Right atrium auricular region (tissue), 2 donors: ENCODE results near the gene ITGB6. TPM values are rescaled to one million over a fixed set of nuclear protein-coding genes. Genes with fewer than 3 reads are reported as not detected.

ENCODE experiments used
- DNase-seq: peaks from one replicate; pipeline ENCODE4 v3.0.0-alpha.2; 2019; ENCODE audit warnings: low spot score
- H3K27ac ChIP-seq, 2 donors: fragments of 200-600 bp; sonication (generic); 1 replicate in 1 of 2; 2 replicates in 1 of 2; pipeline ENCODE4 v1.5.1; 2016 to 2019
- H3K27me3 ChIP-seq, 2 donors: fragments of 200-600 bp; sonication (generic); one replicate each; pipeline versions ENCODE4 v1.5.1 to v1.6.0; 2017 to 2019
- H3K36me3 ChIP-seq: fragments of 200-600 bp; sonication (generic); one replicate; pipeline ENCODE4 v1.5.1; 2016
- H3K4me1 ChIP-seq, 2 donors: fragments of 200-600 bp; sonication (generic); one replicate each; pipeline versions ENCODE4 v1.5.1 to v1.6.0; 2017 to 2019
- H3K4me3 ChIP-seq, 2 donors: fragments of 200-600 bp; sonication (generic); 1 replicate in 1 of 2; 2 replicates in 1 of 2; pipeline ENCODE4 v1.5.1; 2017 to 2019; ENCODE audit warnings: mild to moderate bottlenecking in 1 of 2, moderate library complexity in 1 of 2
- H3K9me3 ChIP-seq, 2 donors: fragments of 200-600 bp; sonication (generic); one replicate each; pipeline ENCODE4 v1.5.1; 2019
- total RNA-seq, 2 donors: library from RNA; depleted of rRNA; stranded (reverse); fragments of >200 nt; gene quantifications; one replicate each; pipeline ENCODE4 v1.1.0, GENCODE V29; 2016
- TF ChIP-seq, protein P1 (sequence below), 2 donors: fragments of 200-600 bp; sonication (generic); IDR thresholded peaks; one replicate each; pipeline ENCODE4 v1.5.1; 2019; ENCODE audit warnings: antibody characterized with exemption in 2 of 2

ITGB6 gene
- total RNA-seq, 2 donors from 2014 or later = 0.20 to 0.30 TPM

DNA sequence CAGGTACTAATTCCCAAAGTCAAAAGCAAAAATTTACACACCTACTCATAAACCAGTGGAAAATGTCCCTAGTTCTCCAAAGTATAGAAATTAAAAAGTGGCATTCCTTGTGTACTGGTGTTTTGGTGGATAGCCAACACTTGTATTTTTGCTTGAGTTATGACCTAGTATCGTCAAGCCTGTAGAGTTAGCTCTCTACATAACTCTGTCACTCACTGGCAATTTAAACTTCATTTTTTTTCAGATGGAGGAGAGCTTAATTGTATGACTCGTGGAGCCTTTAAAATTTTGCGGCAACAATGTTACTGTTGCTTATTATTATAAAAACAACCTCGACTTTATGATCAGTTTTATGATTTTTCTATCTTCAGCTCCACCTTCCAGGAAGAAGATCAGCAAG, 58.7 kb downstream of the ITGB6 start:
- Histone ChIP-seq H3K4me1 (peaks cover 0 to 3% of the 10 kb centered on the region in 2 donors), H3K27me3 (no peaks in the 10 kb centered on the region), H3K27ac (no peak overlapping the region)

DNA sequence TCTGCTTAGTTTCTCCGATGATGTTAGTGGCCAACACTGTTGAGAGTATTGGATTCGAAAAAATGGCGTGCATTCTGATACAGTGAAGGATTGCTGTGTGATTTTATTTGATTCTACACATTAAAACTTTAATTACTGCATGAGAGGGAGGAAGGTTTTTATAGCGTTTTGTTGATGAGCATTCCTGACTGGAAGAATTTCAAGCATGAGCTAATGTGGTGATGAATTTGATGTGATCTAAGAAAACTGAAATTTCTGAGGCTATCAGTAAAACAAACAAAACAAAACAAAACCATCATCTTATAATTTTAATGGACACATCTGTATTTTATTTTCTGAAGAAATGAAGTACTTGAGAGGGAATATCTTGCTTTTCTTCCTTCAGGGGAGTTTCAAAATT, 59.6 kb downstream of the ITGB6 start:
- H3K4me3 ChIP-seq = no peak overlapping the region
- H3K9me3 ChIP-seq = no peaks in the 10 kb centered on the region
- DNase-seq = no peak
- H3K27me3 ChIP-seq = no peaks in the 10 kb centered on the region
- H3K36me3 ChIP-seq = no peaks in the 10 kb centered on the region
- H3K4me1 ChIP-seq = peaks cover 0 to 3% of the 10 kb centered on the region in 2 donors
- TF ChIP-seq, protein P1, sequence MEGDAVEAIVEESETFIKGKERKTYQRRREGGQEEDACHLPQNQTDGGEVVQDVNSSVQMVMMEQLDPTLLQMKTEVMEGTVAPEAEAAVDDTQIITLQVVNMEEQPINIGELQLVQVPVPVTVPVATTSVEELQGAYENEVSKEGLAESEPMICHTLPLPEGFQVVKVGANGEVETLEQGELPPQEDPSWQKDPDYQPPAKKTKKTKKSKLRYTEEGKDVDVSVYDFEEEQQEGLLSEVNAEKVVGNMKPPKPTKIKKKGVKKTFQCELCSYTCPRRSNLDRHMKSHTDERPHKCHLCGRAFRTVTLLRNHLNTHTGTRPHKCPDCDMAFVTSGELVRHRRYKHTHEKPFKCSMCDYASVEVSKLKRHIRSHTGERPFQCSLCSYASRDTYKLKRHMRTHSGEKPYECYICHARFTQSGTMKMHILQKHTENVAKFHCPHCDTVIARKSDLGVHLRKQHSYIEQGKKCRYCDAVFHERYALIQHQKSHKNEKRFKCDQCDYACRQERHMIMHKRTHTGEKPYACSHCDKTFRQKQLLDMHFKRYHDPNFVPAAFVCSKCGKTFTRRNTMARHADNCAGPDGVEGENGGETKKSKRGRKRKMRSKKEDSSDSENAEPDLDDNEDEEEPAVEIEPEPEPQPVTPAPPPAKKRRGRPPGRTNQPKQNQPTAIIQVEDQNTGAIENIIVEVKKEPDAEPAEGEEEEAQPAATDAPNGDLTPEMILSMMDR (IDR thresholded peaks at IDR 0.05) = no peak
- no peak overlapping the region for H3K27ac ChIP-seq

More for the DNA sequence above, 58.7 kb downstream of the ITGB6 start:
- TF ChIP-seq, protein P1 (IDR thresholded peaks at IDR 0.05) = no peak
- Histone ChIP-seq H3K36me3 (no peaks in the 10 kb centered on the region), H3K4me3 (no peak overlapping the region), H3K9me3 (no peaks in the 10 kb centered on the region)
- no peak for DNase-seq

DNA sequence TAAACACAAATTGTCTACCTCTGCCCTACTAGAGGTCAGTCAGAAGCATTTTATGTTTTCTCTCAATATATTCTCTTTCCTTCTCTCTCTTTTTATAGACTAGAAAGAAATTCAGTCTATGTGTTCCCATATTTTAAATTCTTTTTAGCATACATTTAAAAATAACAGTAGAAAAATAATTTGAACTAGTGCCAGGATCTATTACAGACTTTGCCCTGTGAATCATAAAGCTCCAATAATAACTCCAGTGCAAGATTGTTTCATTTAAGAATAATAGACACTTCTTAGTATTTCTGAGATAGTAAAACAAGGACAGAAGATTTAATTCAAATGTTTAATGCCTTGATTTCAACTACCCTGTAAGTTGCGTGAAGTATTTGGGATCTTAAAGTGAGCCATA, 60.1 kb downstream of the ITGB6 start:
- Histone ChIP-seq H3K27me3 (no peaks in the 10 kb centered on the region), H3K27ac (no peak overlapping the region), H3K36me3 (no peaks in the 10 kb centered on the region), H3K9me3 (no peaks in the 10 kb centered on the region), H3K4me1 (peaks cover 0 to 3% of the 10 kb centered on the region in 2 donors), H3K4me3 (no peak overlapping the region)
- DNase-seq = no peak
- TF ChIP-seq, protein P1 (IDR thresholded peaks at IDR 0.05) = no peak

DNA sequence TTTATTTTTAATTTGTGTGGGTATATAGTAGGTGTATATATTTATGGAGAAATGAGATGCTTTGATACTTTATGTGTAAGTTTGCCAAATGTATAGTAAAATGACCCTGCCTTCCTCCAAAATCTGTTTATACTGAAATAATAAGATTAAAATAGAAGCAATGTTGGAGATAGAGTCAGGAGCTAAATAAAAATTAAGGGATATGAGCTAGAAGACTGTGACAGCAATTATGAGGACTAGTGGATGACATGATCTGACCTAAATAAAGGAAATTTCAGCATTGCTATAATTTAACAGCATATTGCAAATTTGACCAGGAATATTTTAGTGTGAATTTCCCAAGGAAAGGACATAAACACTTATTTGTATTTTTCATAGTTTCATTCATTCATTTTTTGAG, 60.7 kb downstream of the ITGB6 start:
- Histone ChIP-seq H3K27ac (no peak overlapping the region), H3K36me3 (no peaks in the 10 kb centered on the region), H3K4me1 (peaks cover 0 to 3% of the 10 kb centered on the region in 2 donors), H3K4me3 (no peak overlapping the region), H3K27me3 (no peaks in the 10 kb centered on the region), H3K9me3 (no peaks in the 10 kb centered on the region)
- TF ChIP-seq, protein P1 (IDR thresholded peaks at IDR 0.05) = no peak
- DNase-seq = no peak

DNA sequence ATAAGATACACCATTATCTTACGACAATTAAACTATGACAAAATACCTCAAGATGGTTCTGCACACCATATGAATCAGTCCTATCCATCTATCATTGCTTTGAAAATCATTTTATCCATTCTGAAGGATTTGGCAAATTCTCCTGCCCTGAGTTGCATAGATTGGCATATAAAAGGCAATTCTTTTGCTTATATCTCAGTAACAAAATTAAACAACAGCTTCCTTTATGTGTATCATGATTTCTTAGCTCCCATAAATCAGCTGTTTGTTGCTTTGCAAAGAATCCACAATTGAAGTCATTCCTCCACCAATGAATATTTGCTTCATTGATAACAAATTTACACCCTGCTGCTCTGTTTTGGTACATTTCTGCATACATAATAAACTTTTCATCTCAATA, 61.7 kb downstream of the ITGB6 start:
- Histone ChIP-seq H3K36me3 (no peaks in the 10 kb centered on the region), H3K4me1 (peaks cover 0 to 3% of the 10 kb centered on the region in 2 donors), H3K4me3 (no peak overlapping the region), H3K27me3 (no peaks in the 10 kb centered on the region), H3K9me3 (no peaks in the 10 kb centered on the region), H3K27ac (no peak overlapping the region)
- TF ChIP-seq, protein P1 (IDR thresholded peaks at IDR 0.05) = no peak
- no peak for DNase-seq

DNA sequence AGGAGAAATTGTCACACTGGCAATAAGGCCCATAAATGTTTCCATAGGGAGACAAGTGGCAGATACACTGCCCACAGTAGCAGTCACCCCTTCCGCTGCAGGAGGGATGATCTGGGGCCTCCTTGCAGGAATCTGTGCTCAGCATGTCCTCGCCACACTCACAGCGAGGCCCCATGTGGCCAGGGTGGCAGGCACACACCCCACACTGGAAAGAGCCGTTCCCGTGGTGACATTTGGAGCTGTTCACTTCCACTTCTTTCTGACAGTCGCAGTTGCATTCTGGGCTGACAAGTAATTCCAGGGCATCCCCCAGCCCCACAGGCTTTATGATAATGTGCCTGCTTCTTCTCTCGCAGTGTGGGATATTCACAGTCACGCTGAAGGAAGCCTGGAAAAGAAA, 62.6 kb downstream of the ITGB6 start:
- Histone ChIP-seq H3K4me3 (no peak overlapping the region), H3K4me1 (peaks cover 0 to 3% of the 10 kb centered on the region in 2 donors), H3K27me3 (no peaks in the 10 kb centered on the region), H3K36me3 (no peaks in the 10 kb centered on the region), H3K9me3 (no peaks in the 10 kb centered on the region), H3K27ac (no peak overlapping the region)
- DNase-seq = no peak
- TF ChIP-seq, protein P1 (IDR thresholded peaks at IDR 0.05) = no peak
